Progenitor cell of endocrine pancreas (in vitro differentiated cells): ENCODE measurements around the gene HELZ2. TPM values are rescaled to one million over a fixed set of nuclear protein-coding genes. Genes with fewer than 3 reads are reported as not detected.

ENCODE experiments used
- DNase-seq: peaks from one replicate; pipeline ENCODE4 v3.0.0; 2021; ENCODE audit warnings: low spot score; ENCODE audit not compliant: unreplicated experiment
- H3K27ac Mint-ChIP-seq: 2 replicates; pipeline ENCODE4 v1.8.0; 2021; ENCODE audit warnings: mild to moderate bottlenecking, moderate library complexity, mixed read lengths
- H3K27me3 Mint-ChIP-seq: 2 replicates; pipeline ENCODE4 v1.8.0; 2021; ENCODE audit warnings: mixed read lengths
- H3K36me3 Mint-ChIP-seq: 2 replicates; pipeline ENCODE4 v1.8.0; 2022; ENCODE audit warnings: mixed read lengths; ENCODE audit not compliant: insufficient read depth
- H3K4me1 Mint-ChIP-seq: 2 replicates; pipeline ENCODE4 v1.8.0; 2021; ENCODE audit warnings: low read depth, mixed read lengths
- H3K4me3 Mint-ChIP-seq: 2 replicates; pipeline ENCODE4 v1.8.0; 2021; ENCODE audit warnings: low read depth, mild to moderate bottlenecking, moderate library complexity, mixed read lengths
- H3K9me3 Mint-ChIP-seq: 2 replicates; pipeline ENCODE4 v1.8.0; 2021; ENCODE audit warnings: low read depth, mixed read lengths
- CTCF ChIP-seq: fragments of 200-600 bp; sonication (generic); IDR thresholded peaks from one replicate; pipeline ENCODE4 v1.5.0; 2021; ENCODE audit warnings: antibody characterized with exemption, mild to moderate bottlenecking; ENCODE audit not compliant: unreplicated experiment
- total RNA-seq: library from RNA; stranded (reverse); gene quantifications from 2 replicates; pipeline ENCODE4 v1.2.1, GENCODE V29; 2021

HELZ2 gene
- total RNA-seq, 1 donor from 2014 or later, result 19.3 TPM

DNA sequence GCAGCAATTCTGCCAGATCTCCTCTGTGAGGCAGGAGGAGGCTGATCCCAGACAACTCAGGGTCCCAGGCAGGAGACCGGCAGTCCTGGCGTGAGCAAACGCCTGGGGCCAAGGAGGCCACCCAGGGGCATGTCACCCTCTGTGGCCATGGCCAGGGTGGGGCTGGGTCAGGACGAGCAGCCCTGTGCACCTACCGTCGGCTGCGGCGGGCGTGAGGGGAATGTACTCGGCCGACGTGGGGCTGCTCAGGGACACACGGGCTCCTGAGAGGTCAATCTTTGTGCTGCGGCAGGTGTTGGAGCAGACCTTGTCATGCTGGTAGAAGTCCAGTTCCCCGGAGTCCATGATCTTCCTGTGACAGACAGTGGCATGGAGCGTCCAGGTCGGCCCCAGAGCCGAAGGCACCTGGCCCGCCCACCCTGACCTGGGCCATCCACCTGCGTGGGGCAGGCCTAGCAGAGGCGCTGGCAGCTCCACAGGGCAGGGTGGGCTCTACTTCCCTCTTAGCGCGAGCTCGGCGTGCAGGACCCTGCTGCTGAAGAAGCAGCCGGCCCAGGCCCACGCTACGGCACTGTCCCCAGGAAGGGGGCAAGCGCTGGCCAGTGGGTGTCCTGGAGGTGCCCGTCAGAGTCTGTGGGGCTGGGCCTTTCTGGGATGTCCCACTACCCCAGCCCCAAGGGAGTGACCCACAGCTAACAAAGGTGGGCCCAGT is 21.5 kb upstream of the HELZ2 start:
- H3K9me3 Mint-ChIP-seq, result no peaks in the 10 kb centered on the region
- no peak for TF ChIP-seq CTCF
- no peaks in the 10 kb centered on the region for H3K27me3 Mint-ChIP-seq
- DNase-seq, result no peak
- H3K36me3 Mint-ChIP-seq, result peaks cover 16% of the 10 kb centered on the region
- no peak overlapping the region for H3K27ac Mint-ChIP-seq
- H3K4me3 Mint-ChIP-seq, result no peak overlapping the region
- H3K4me1 Mint-ChIP-seq, result no peaks in the 10 kb centered on the region

DNA sequence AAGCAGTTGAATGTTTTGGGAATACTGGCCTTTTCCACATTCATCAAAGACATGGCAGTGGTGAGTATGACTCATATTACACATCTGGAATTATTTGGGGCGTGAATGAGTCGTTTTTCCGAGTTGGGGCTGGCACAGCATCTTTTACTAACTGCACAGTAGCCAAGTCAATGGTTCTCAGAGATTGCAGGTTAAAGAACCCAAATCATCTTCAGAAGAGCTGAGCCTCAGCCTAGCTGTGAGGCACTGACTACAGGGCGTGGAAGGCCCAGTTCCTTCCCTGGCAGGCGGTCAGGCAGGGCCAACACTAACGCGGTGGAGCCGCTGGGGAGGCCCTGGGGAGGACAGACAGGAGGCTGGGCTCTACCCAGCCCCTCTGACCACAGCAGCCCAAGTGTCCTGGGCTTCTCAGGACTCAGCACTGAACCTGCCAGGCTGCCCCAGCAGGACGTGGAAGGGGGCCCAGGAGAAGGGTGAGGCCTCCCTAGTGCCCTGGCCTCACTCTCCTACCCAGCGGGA is 20.1 kb upstream of the HELZ2 start:
- H3K4me1 Mint-ChIP-seq, result no peaks in the 10 kb centered on the region
- H3K9me3 Mint-ChIP-seq, result no peaks in the 10 kb centered on the region
- no peak for TF ChIP-seq CTCF
- H3K4me3 Mint-ChIP-seq, result no peak overlapping the region
- no peaks in the 10 kb centered on the region for H3K27me3 Mint-ChIP-seq
- H3K36me3 Mint-ChIP-seq, result peaks cover 13% of the 10 kb centered on the region
- H3K27ac Mint-ChIP-seq, result no peak overlapping the region
- no peak for DNase-seq

- no peak overlapping the region for H3K27ac Mint-ChIP-seq
- H3K4me1 Mint-ChIP-seq, result no peaks in the 10 kb centered on the region
Observed at GRCh38 chr20:63592661-63593060, 18.6 kb upstream of the HELZ2 start.

GRCh38 chr20:63591786-63592355 is 17.8 kb upstream of the HELZ2 start:
- H3K9me3 Mint-ChIP-seq, result no peaks in the 10 kb centered on the region
- TF ChIP-seq CTCF, result no peak
- DNase-seq, result no peak
- H3K27ac Mint-ChIP-seq, result no peak overlapping the region
- H3K27me3 Mint-ChIP-seq, result no peaks in the 10 kb centered on the region
- no peaks in the 10 kb centered on the region for H3K4me1 Mint-ChIP-seq
- H3K4me3 Mint-ChIP-seq, result no peak overlapping the region
- peaks cover 14% of the 10 kb centered on the region for H3K36me3 Mint-ChIP-seq

More at GRCh38 chr20:63592661-63593060, 18.6 kb upstream of the HELZ2 start:
- H3K27me3 Mint-ChIP-seq, result no peaks in the 10 kb centered on the region
- no peak for DNase-seq
- no peaks in the 10 kb centered on the region for H3K9me3 Mint-ChIP-seq
- H3K4me3 Mint-ChIP-seq, result no peak overlapping the region
- peaks cover 12% of the 10 kb centered on the region for H3K36me3 Mint-ChIP-seq
- TF ChIP-seq CTCF, result no peak

- H3K4me3 Mint-ChIP-seq, result no peak overlapping the region
- no peak for TF ChIP-seq CTCF
- H3K27me3 Mint-ChIP-seq, result no peaks in the 10 kb centered on the region
- H3K36me3 Mint-ChIP-seq, result peaks cover 14% of the 10 kb centered on the region
- H3K9me3 Mint-ChIP-seq, result no peaks in the 10 kb centered on the region
- no peaks in the 10 kb centered on the region for H3K4me1 Mint-ChIP-seq
- no peak overlapping the region for H3K27ac Mint-ChIP-seq
- DNase-seq, result no peak
Observed at GRCh38 chr20:63591147-63591533, 17.1 kb upstream of the HELZ2 start.
